Endothelial cell of umbilical vein (primary cell): Measurements from ENCODE around the gene CLTC.

Experiments used
- EZH2 ChIP-seq: IDR thresholded peaks from 2 replicates; pipeline ENCODE4 v1.6.1; 2012; ENCODE audit warnings: borderline replicate concordance, low read depth, mild to moderate bottlenecking, moderate library complexity, low read length, inconsistent platforms; ENCODE audit not compliant: severe bottlenecking
- FOS ChIP-seq: IDR thresholded peaks from 2 replicates; pipeline ENCODE4 v1.6.1; 2011; ENCODE audit warnings: mild to moderate bottlenecking, low read length, moderate library complexity, borderline replicate concordance; ENCODE audit not compliant: insufficient read depth
- GATA2 ChIP-seq: IDR thresholded peaks from 2 replicates; pipeline ENCODE4 v1.7.0; 2011; ENCODE audit warnings: low read depth, mild to moderate bottlenecking, moderate library complexity, mixed read lengths, low read length; ENCODE audit not compliant: insufficient read length, insufficient read depth
- JUN ChIP-seq: IDR thresholded peaks from 2 replicates; pipeline ENCODE4 v1.6.1; 2011; ENCODE audit warnings: borderline replicate concordance, low read depth; ENCODE audit not compliant: insufficient read length, insufficient read depth
- MYC ChIP-seq: IDR thresholded peaks from one replicate; pipeline ENCODE4 v1.6.1; 2011; ENCODE audit warnings: mild to moderate bottlenecking, low read depth, low read length
- POLR2A ChIP-seq: IDR thresholded peaks from 2 replicates; pipeline ENCODE4 v1.6.1; 2012; ENCODE audit warnings: low read depth, mild to moderate bottlenecking, control low read depth, low read length
- POLR2AphosphoS5 ChIP-seq: IDR thresholded peaks from 2 replicates; pipeline ENCODE4 v1.6.1; 2012; ENCODE audit warnings: low read depth, mild to moderate bottlenecking, control low read depth, low read length, moderate library complexity; ENCODE audit not compliant: insufficient read depth
- TF ChIP-seq, protein P1 (sequence below), 2 donors: IDR thresholded peaks; 1 replicate in 1 of 2; 2 replicates in 1 of 2; pipeline ENCODE4 v1.5.1; 2011; ENCODE audit warnings: low read length in 2 of 2, mild to moderate bottlenecking in 2 of 2, moderate library complexity in 2 of 2, control low read depth in 1 of 2, inconsistent platforms in 1 of 2, low read depth in 1 of 2; ENCODE audit not compliant: insufficient read depth in 1 of 2; ENCODE audit errors: extremely low read depth in 1 of 2
- TF ChIP-seq, protein P2 (sequence below): IDR thresholded peaks from 2 replicates; pipeline ENCODE4 v1.6.1; 2011; ENCODE audit not compliant: insufficient read depth, insufficient read length

DNA sequence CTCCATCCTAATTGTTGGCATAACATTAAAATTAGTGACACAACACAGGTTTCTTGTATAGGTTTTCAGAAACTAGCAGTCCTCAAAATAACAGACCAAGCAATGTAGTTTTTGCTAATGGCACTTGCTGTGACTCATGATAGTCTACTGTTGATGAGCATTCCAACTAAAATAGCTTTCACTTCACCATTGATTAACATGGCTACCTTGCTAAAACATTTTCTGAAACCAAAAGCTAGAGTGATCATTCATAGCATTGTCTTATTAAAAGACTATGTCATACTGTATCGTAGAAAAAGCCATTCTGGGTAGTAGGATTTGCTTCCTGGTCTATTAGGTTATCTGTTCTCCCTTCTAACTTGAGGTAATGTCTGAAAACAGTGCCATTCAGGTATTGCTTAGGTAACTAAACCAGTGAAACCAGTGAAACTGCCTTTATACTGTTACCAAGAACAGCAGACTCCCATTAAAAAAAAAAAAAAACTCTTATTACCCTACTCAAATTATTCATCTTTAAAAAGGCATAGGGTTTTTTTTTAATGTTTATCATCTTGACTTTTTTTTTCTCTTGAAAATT, 2.5 kb upstream of the CLTC start:
- TF ChIP-seq POLR2AphosphoS5: no peak
- TF ChIP-seq, protein P1, sequence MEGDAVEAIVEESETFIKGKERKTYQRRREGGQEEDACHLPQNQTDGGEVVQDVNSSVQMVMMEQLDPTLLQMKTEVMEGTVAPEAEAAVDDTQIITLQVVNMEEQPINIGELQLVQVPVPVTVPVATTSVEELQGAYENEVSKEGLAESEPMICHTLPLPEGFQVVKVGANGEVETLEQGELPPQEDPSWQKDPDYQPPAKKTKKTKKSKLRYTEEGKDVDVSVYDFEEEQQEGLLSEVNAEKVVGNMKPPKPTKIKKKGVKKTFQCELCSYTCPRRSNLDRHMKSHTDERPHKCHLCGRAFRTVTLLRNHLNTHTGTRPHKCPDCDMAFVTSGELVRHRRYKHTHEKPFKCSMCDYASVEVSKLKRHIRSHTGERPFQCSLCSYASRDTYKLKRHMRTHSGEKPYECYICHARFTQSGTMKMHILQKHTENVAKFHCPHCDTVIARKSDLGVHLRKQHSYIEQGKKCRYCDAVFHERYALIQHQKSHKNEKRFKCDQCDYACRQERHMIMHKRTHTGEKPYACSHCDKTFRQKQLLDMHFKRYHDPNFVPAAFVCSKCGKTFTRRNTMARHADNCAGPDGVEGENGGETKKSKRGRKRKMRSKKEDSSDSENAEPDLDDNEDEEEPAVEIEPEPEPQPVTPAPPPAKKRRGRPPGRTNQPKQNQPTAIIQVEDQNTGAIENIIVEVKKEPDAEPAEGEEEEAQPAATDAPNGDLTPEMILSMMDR (IDR thresholded peaks at IDR 0.05; ENCODE audit: extremely low read depth in 1 of 2, insufficient read depth in 1 of 2, low read depth in 1 of 2, low read length in 2 of 2): no peak
- no peak for TF ChIP-seq POLR2A
- TF ChIP-seq EZH2: no peak
- no peak for TF ChIP-seq JUN
- no peak for TF ChIP-seq FOS
- TF ChIP-seq, protein P2, sequence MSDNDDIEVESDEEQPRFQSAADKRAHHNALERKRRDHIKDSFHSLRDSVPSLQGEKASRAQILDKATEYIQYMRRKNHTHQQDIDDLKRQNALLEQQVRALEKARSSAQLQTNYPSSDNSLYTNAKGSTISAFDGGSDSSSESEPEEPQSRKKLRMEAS: no peak
- TF ChIP-seq MYC: no peak
- TF ChIP-seq GATA2: no peak
